K562 (cell line): Measurements from ENCODE around the gene SLCO2B1. TPM values are rescaled to one million over a fixed set of nuclear protein-coding genes. Genes with fewer than 3 reads are reported as not detected.
A peak's percentile ranks its signal among the peaks of the same experiment; 100 is the strongest.

Experiments used
- CBX8 ChIP-seq: fragments of 200-600 bp; sonication (generic); IDR thresholded peaks from 2 replicates; pipeline ENCODE4 v1.6.1; 2012; ENCODE audit warnings: borderline replicate concordance, mixed run types, low read depth, mild to moderate bottlenecking, moderate library complexity, mixed read lengths, low read length, control low read depth, inconsistent platforms; ENCODE audit not compliant: poor library complexity, severe bottlenecking; ENCODE audit errors: extremely low read depth
- EWSR1 ChIP-seq: fragments of 450-650 bp; IDR thresholded peaks from 2 replicates; pipeline ENCODE4 v1.6.1; 2018; ENCODE audit warnings: borderline replicate concordance, mild to moderate bottlenecking, low read depth, moderate library complexity; ENCODE audit not compliant: partially characterized antibody
- FOSL1 ChIP-seq: fragments of 200-800 bp; sonication (Bioruptor generic); conservative IDR thresholded peaks from 2 replicates; pipeline ENCODE4 v1.6.1; 2016; ENCODE audit warnings: missing genetic modification characterization, missing compliant biosample characterization
- GABPA ChIP-seq: fragments of 200-800 bp; sonication (Bioruptor generic); conservative IDR thresholded peaks from 2 replicates; pipeline ENCODE4 v1.6.1; 2016; ENCODE audit warnings: low read depth, missing genetic modification characterization, missing compliant biosample characterization
- L3MBTL2 ChIP-seq: fragments of 450-650 bp; IDR thresholded peaks from 2 replicates; pipeline ENCODE4 v1.6.1; 2016; ENCODE audit warnings: mild to moderate bottlenecking, moderate library complexity
- MCM3 ChIP-seq: fragments of 450-650 bp; IDR thresholded peaks from 2 replicates; pipeline ENCODE4 v1.6.1; 2016
- MTA1 ChIP-seq: fragments of 450-650 bp; IDR thresholded peaks from 2 replicates; pipeline ENCODE4 v1.6.1; 2017; ENCODE audit warnings: borderline replicate concordance
- PHB ChIP-seq: fragments of 250-450 bp; sonication (Bioruptor Pico); IDR thresholded peaks from 2 replicates; pipeline ENCODE4 v1.5.0; 2021
- PTRF ChIP-seq: fragments of 450-650 bp; IDR thresholded peaks from 2 replicates; pipeline ENCODE4 v1.6.1; 2016; ENCODE audit warnings: mild to moderate bottlenecking, missing genetic modification characterization, missing compliant biosample characterization
- RBM34 ChIP-seq: fragments of 200-400 bp; formaldehyde crosslinking; IDR thresholded peaks from 2 replicates; pipeline ENCODE4 v1.6.1; 2018; ENCODE audit warnings: low read length, borderline replicate concordance; ENCODE audit not compliant: insufficient read depth
- SIX5 ChIP-seq, 2 experiments: IDR thresholded peaks; 2 replicates each; pipeline ENCODE4 v1.6.1; 2011; ENCODE audit warnings: low read length in 2 of 2, borderline replicate concordance in 1 of 2, low read depth in 1 of 2, mild to moderate bottlenecking in 1 of 2, moderate library complexity in 1 of 2; ENCODE audit not compliant: insufficient read depth in 1 of 2
- SMARCB1 ChIP-seq: IDR thresholded peaks from 2 replicates; pipeline ENCODE4 v1.6.1; 2011; ENCODE audit warnings: improper control_type of control experiment, low read depth; ENCODE audit not compliant: insufficient read length
- TOE1 ChIP-seq, 2 experiments: fragments of 450-650 bp in 1 of 2; sonication (generic) in 1 of 2; formaldehyde crosslinking in 1 of 2; IDR thresholded peaks; 2 replicates each; pipeline versions ENCODE4 v1.7.1 to v1.8.0; 2016 to 2022; ENCODE audit warnings: borderline replicate concordance in 2 of 2, mild to moderate bottlenecking in 2 of 2, antibody characterized with exemption in 1 of 2, inconsistent platforms in 1 of 2, low read depth in 1 of 2, missing genetic modification reagents in 1 of 2, moderate library complexity in 1 of 2
- XRCC5 ChIP-seq: fragments of 200-400 bp; formaldehyde crosslinking; IDR thresholded peaks from 2 replicates; pipeline ENCODE4 v1.6.1; 2017; ENCODE audit warnings: low read depth, mild to moderate bottlenecking, low read length
- ZNF143 ChIP-seq: sonication (generic); formaldehyde crosslinking; IDR thresholded peaks from 2 replicates; pipeline ENCODE4 v1.9.0; 2022; ENCODE audit warnings: mild to moderate bottlenecking, missing genetic modification reagents
- ZNF146 ChIP-seq: IDR thresholded peaks from one replicate; pipeline ENCODE4 v1.6.1; 2018; ENCODE audit warnings: missing compliant biosample characterization; ENCODE audit not compliant: unreplicated experiment
- ZNF175 ChIP-seq: fragments of 200-800 bp; sonication (Bioruptor generic); IDR thresholded peaks from 2 replicates; pipeline ENCODE4 v1.6.1; 2016; ENCODE audit warnings: low read depth, mild to moderate bottlenecking, missing genetic modification characterization, missing compliant biosample characterization
- ZNF217 ChIP-seq: sonication (generic); formaldehyde crosslinking; IDR thresholded peaks from 2 replicates; pipeline ENCODE4 v1.8.0; 2022; ENCODE audit warnings: mild to moderate bottlenecking, missing genetic modification reagents
- ZNF717 ChIP-seq: fragments of 250-450 bp; sonication (Bioruptor Pico); IDR thresholded peaks from 2 replicates; pipeline ENCODE4 v1.5.0; 2021
- ZSCAN29 ChIP-seq: fragments of 450-650 bp; IDR thresholded peaks from 2 replicates; pipeline ENCODE4 v1.6.1; 2017
- polyA plus RNA-seq, 8 experiments: library from polyadenylated mRNA; depleted of rRNA in 4 of 8; stranded (reverse) in 5 of 8; unstranded in 3 of 8; fragments of >200 nt; fragmentation: Nextera tagmentation in 2 of 8; fragmentation: Illumina TruSeq in 1 of 8; extraction: Ambion mirVana in 2 of 8; extraction: Trizol in 1 of 8; gene quantifications; 2 replicates each; pipeline versions ENCODE4 v1.2.1 to v1.2.3, GENCODE V29; 2011 to 2014; ENCODE audit warnings: inconsistent platforms in 1 of 8, missing spikeins in 1 of 8
- total RNA-seq, 7 experiments: library from RNA; depleted of rRNA in 6 of 7; stranded (reverse); fragments of >200 nt in 6 of 7; fragmentation: Illumina TruSeq in 2 of 7; extraction: Trizol in 2 of 7; gene quantifications; 2 replicates each; pipeline versions ENCODE4 v1.2.1 to v1.2.3, GENCODE V29; 2011 to 2021; ENCODE audit warnings: low replicate concordance in 1 of 7
- TF ChIP-seq, protein P1 (sequence below): fragments of 250-450 bp; sonication (Bioruptor Pico); IDR thresholded peaks from 2 replicates; pipeline ENCODE4 v1.5.0; 2020; ENCODE audit warnings: mild to moderate bottlenecking
- TF ChIP-seq, protein P2 (sequence below): fragments of 450-650 bp; IDR thresholded peaks from 2 replicates; pipeline ENCODE4 v1.6.1; 2016; ENCODE audit warnings: mild to moderate bottlenecking
- TF ChIP-seq, protein P3 (sequence below), 3 experiments: fragments of 200-800 bp in 1 of 3; sonication (Bioruptor generic) in 1 of 3; sonication (generic) in 1 of 3; formaldehyde crosslinking in 1 of 3; IDR thresholded peaks; 2 replicates each; pipeline versions ENCODE4 v1.6.1 to v1.8.0; 2016 to 2022; ENCODE audit warnings: mild to moderate bottlenecking in 2 of 3, missing compliant biosample characterization in 2 of 3, missing genetic modification characterization in 2 of 3, missing genetic modification reagents in 1 of 3

Gene SLCO2B1
- total and polyA plus RNA-seq, 9 of the 15 experiments (the other 6 are each of a cell fraction or from before 2014, with no cell fraction given) = 0.70 to 14.7 (median 7.6) TPM

DNA sequence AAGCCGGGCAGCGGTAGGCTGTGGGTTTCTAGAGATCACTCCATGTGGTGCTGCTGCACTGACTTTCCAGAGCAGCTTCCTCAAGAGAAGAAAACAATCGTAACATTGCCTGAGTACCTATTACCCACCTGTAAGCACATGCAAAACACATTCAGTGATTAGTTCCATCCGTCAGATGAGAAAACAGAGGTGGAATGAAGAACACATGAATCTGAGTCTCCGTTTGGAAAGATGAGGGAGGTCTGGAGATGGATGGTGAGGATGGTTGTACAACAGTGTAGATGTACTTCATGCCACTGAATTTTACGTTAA, 7.5 kb upstream of the SLCO2B1 start (continued):
- TF ChIP-seq, protein P1, sequence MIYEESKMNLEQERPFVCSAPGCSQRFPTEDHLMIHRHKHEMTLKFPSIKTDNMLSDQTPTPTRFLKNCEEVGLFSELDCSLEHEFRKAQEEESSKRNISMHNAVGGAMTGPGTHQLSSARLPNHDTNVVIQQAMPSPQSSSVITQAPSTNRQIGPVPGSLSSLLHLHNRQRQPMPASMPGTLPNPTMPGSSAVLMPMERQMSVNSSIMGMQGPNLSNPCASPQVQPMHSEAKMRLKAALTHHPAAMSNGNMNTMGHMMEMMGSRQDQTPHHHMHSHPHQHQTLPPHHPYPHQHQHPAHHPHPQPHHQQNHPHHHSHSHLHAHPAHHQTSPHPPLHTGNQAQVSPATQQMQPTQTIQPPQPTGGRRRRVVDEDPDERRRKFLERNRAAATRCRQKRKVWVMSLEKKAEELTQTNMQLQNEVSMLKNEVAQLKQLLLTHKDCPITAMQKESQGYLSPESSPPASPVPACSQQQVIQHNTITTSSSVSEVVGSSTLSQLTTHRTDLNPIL (CRISPR knock-in tag) = no peak
- TF ChIP-seq ZNF717 (CRISPR knock-in tag) = no peak
- no peak for TF ChIP-seq ZNF175 (CRISPR knock-in tag)
- no peak for TF ChIP-seq ZNF217 (CRISPR knock-in tag)
- TF ChIP-seq GABPA (tag) = peak; percentile 54; the same call in 1 of the 2 replicates
- no peak for TF ChIP-seq MCM3
- TF ChIP-seq, protein P2, sequence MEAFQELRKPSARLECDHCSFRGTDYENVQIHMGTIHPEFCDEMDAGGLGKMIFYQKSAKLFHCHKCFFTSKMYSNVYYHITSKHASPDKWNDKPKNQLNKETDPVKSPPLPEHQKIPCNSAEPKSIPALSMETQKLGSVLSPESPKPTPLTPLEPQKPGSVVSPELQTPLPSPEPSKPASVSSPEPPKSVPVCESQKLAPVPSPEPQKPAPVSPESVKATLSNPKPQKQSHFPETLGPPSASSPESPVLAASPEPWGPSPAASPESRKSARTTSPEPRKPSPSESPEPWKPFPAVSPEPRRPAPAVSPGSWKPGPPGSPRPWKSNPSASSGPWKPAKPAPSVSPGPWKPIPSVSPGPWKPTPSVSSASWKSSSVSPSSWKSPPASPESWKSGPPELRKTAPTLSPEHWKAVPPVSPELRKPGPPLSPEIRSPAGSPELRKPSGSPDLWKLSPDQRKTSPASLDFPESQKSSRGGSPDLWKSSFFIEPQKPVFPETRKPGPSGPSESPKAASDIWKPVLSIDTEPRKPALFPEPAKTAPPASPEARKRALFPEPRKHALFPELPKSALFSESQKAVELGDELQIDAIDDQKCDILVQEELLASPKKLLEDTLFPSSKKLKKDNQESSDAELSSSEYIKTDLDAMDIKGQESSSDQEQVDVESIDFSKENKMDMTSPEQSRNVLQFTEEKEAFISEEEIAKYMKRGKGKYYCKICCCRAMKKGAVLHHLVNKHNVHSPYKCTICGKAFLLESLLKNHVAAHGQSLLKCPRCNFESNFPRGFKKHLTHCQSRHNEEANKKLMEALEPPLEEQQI = no peak
- no peak for TF ChIP-seq ZSCAN29
- TF ChIP-seq EWSR1 = no peak
- TF ChIP-seq ZNF143 (CRISPR knock-in tag) = no peak
- TF ChIP-seq, protein P3, sequence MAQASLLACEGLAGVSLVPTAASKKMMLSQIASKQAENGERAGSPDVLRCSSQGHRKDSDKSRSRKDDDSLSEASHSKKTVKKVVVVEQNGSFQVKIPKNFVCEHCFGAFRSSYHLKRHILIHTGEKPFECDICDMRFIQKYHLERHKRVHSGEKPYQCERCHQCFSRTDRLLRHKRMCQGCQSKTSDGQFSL (CRISPR knock-in tag; IDR thresholded peaks at IDR 0.05) = no peak
- TF ChIP-seq, protein P3 (tag; IDR thresholded peaks at IDR 0.05) = no peak
- no peak for TF ChIP-seq SMARCB1
- TF ChIP-seq SIX5 (IDR thresholded peaks at IDR 0.05; ENCODE audit: borderline replicate concordance in 1 of 2, insufficient read depth in 1 of 2, low read depth in 1 of 2, low read length in 2 of 2) = no peak
- TF ChIP-seq TOE1 (IDR thresholded peaks at IDR 0.05; ENCODE audit: borderline replicate concordance) = no peak
- TF ChIP-seq TOE1 (CRISPR knock-in tag; IDR thresholded peaks at IDR 0.05; ENCODE audit: borderline replicate concordance, low read depth) = peak; percentile 28; the same call in 1 of the 2 replicates
- no peak for TF ChIP-seq PHB (CRISPR knock-in tag)
- TF ChIP-seq XRCC5 = no peak
- TF ChIP-seq CBX8 = no peak
- no peak for TF ChIP-seq ZNF146 (CRISPR knock-in tag)
- TF ChIP-seq PTRF (tag) = no peak
- TF ChIP-seq RBM34 = no peak
- TF ChIP-seq FOSL1 (tag) = peak; percentile 73
- peak; percentile 63; the same call in 1 of the 2 replicates for TF ChIP-seq L3MBTL2
- no peak for TF ChIP-seq MTA1
